ENCODE results near the gene LRCH4. TPM values are rescaled to one million over a fixed set of nuclear protein-coding genes. Genes with fewer than 3 reads are reported as not detected.

LRCH4 gene
- total and polyA plus RNA-seq, 2 of the 13 experiments (the other 11 are each of a cell fraction or from before 2014, with no cell fraction given) = 7.0 to 9.3 TPM

DNA sequence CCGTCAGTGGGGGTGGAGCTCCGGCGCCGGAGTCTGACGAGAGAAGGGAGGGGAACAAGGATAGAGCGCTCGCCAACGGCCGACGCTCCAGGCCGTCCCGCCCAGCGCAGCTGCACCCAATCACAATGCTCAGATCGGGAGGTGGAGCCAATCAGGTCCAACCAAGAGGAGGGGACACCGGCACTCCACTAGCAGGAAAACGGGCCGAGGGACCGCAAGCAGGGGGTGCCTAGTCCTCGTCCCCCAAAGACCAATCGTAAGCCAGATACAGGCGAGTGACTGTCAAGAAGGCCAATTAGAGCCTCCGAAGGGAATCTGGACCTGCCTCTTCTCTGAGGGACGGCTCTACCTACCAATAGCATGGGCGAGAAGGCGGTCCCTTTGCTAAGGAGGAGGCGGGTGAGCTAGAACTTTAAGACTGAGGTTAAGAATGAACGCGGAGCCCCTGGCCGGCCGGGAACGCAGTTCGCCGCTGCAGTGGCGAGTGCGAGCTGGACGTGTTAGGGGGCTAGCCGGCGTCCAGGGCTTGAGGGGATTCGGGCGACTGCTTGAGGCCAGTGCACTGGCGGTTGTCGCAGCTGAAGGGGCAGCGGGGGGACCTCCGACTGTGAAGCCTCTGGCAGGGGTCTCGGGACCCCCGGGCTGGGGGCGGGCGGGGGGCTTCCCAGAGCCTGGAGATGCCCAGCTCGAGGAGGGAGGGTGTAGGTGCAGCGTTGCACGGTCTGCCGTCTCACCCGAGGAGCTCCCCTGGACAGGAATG is 517 bp upstream of the LRCH4 start, which contains the start of gene FBXO24 (continued):
- TF ChIP-seq, protein P1, sequence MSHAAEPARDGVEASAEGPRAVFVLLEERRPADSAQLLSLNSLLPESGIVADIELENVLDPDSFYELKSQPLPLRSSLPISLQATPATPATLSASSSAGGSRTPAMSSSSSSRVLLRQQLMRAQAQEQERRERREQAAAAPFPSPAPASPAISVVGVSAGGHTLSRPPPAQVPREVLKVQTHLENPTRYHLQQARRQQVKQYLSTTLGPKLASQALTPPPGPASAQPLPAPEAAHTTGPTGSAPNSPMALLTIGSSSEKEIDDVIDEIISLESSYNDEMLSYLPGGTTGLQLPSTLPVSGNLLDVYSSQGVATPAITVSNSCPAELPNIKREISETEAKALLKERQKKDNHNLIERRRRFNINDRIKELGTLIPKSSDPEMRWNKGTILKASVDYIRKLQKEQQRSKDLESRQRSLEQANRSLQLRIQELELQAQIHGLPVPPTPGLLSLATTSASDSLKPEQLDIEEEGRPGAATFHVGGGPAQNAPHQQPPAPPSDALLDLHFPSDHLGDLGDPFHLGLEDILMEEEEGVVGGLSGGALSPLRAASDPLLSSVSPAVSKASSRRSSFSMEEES (CRISPR knock-in tag; IDR thresholded peaks at IDR 0.05) = 0 out of 2 replicates have a peak, but pooled peaks have one; percentile 13
- TF ChIP-seq ZNF124 (CRISPR knock-in tag; IDR thresholded peaks at IDR 0.05) = peak; percentile 48; the same call in 1 of the 2 replicates
- TF ChIP-seq GZF1 (CRISPR knock-in tag; IDR thresholded peaks at IDR 0.05) = no peak
- TF ChIP-seq MEIS2 (CRISPR knock-in tag; IDR thresholded peaks at IDR 0.05) = no peak
- TF ChIP-seq, protein P2, sequence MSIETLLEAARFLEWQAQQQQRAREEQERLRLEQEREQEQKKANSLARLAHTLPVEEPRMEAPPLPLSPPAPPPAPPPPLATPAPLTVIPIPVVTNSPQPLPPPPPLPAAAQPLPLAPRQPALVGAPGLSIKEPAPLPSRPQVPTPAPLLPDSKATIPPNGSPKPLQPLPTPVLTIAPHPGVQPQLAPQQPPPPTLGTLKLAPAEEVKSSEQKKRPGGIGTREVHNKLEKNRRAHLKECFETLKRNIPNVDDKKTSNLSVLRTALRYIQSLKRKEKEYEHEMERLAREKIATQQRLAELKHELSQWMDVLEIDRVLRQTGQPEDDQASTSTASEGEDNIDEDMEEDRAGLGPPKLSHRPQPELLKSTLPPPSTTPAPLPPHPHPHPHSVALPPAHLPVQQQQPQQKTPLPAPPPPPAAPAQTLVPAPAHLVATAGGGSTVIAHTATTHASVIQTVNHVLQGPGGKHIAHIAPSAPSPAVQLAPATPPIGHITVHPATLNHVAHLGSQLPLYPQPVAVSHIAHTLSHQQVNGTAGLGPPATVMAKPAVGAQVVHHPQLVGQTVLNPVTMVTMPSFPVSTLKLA (IDR thresholded peaks at IDR 0.05) = peak; percentile 29; the same call in 1 of the 2 replicates
- TF ChIP-seq HOXA3 (CRISPR knock-in tag; IDR thresholded peaks at IDR 0.05) = 0 out of 2 replicates have a peak, but pooled peaks have one; percentile 22
- TF ChIP-seq, protein P3, sequence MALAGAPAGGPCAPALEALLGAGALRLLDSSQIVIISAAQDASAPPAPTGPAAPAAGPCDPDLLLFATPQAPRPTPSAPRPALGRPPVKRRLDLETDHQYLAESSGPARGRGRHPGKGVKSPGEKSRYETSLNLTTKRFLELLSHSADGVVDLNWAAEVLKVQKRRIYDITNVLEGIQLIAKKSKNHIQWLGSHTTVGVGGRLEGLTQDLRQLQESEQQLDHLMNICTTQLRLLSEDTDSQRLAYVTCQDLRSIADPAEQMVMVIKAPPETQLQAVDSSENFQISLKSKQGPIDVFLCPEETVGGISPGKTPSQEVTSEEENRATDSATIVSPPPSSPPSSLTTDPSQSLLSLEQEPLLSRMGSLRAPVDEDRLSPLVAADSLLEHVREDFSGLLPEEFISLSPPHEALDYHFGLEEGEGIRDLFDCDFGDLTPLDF (CRISPR knock-in tag; IDR thresholded peaks at IDR 0.05) = no peak
- TF ChIP-seq DMAP1 (CRISPR knock-in tag; IDR thresholded peaks at IDR 0.05) = peak; percentile 27; the same call in 1 of the 2 replicates
- peak; percentile 47 for TF ChIP-seq RBFOX2 (IDR thresholded peaks at IDR 0.05; ENCODE audit: low read depth, low read length)
- 0 out of 2 replicates have a peak, but pooled peaks have one; percentile 28 for TF ChIP-seq ZNF605 (CRISPR knock-in tag; IDR thresholded peaks at IDR 0.05)
- TF ChIP-seq ZNF766 (CRISPR knock-in tag; IDR thresholded peaks at IDR 0.05; ENCODE audit: borderline replicate concordance) = 0 out of 2 replicates have a peak, but pooled peaks have one; percentile 9
- TF ChIP-seq ZNF343 (CRISPR knock-in tag; IDR thresholded peaks at IDR 0.05) = no peak
- TF ChIP-seq ZEB1 (IDR thresholded peaks at IDR 0.05; ENCODE audit: insufficient replicate concordance, low read depth) = no peak
- TF ChIP-seq GATAD1 (CRISPR knock-in tag; IDR thresholded peaks at IDR 0.05) = peak; percentile 60; the same call in 1 of the 2 replicates
- 0 out of 2 replicates have a peak, but pooled peaks have one; percentile 54 for TF ChIP-seq NRL (CRISPR knock-in tag; IDR thresholded peaks at IDR 0.05; ENCODE audit: borderline replicate concordance)
- TF ChIP-seq FOSL1 (CRISPR knock-in tag; IDR thresholded peaks at IDR 0.05; ENCODE audit: borderline replicate concordance) = no peak
- TF ChIP-seq NFKB2 (CRISPR knock-in tag; IDR thresholded peaks at IDR 0.05; ENCODE audit: borderline replicate concordance) = 0 out of 2 replicates have a peak, but pooled peaks have one; percentile 19
- TF ChIP-seq ZNF274 (CRISPR knock-in tag; IDR thresholded peaks at IDR 0.05) = no peak
- 0 out of 2 replicates have a peak, but pooled peaks have one; percentile 38 for TF ChIP-seq PCBP1 (IDR thresholded peaks at IDR 0.05; ENCODE audit: borderline replicate concordance, low read depth, low read length)
- TF ChIP-seq ELF1 (CRISPR knock-in tag; IDR thresholded peaks at IDR 0.05) = peak; percentile 77
- TF ChIP-seq HNF4A (CRISPR knock-in tag; IDR thresholded peaks at IDR 0.05) = 0 out of 2 replicates have a peak, but pooled peaks have one; percentile 1
- TF ChIP-seq GABPB1 (CRISPR knock-in tag; IDR thresholded peaks at IDR 0.05) = peak; percentile 78
- 0 out of 2 replicates have a peak, but pooled peaks have one; percentile 1 for TF ChIP-seq ZNF431 (CRISPR knock-in tag; IDR thresholded peaks at IDR 0.05; ENCODE audit: borderline replicate concordance, low read depth)

All from HepG2 (cell line).